Heart left ventricle (tissue), 16 donors: ENCODE measurements around the gene AKNA. TPM values are rescaled to one million over a fixed set of nuclear protein-coding genes. Genes with fewer than 3 reads are reported as not detected.
"Not testable (repeated sequence)": the region's sequence is repeated elsewhere in the genome, so short reads cannot be mapped to it uniquely, and the experiment has no call there.

ENCODE experiments used
- ATAC-seq, 4 donors: fragments of 200-7000 bp; cut with Tn5 transposase; one replicate each; pipeline ENCODE4 v1.9.1; 2020 to 2022; ENCODE audit warnings: moderate library complexity in 4 of 4, mild to moderate bottlenecking in 3 of 4, moderate number of reproducible peaks in 1 of 4
- DNase-seq, 5 donors: peaks; one replicate each; pipeline ENCODE4 v3.0.0-alpha.2; 2020
- H3K27ac ChIP-seq, 12 donors: fragments of 200-600 bp; sonication (generic) in 4 of 12; one replicate each; pipeline versions ENCODE4 v1.5.0 to v1.8.0; 2016 to 2022; ENCODE audit warnings: mild to moderate bottlenecking in 2 of 12
- H3K27me3 ChIP-seq, 9 donors: fragments of 200-600 bp; sonication (generic) in 2 of 9; one replicate each; pipeline versions ENCODE4 v1.5.1 to v1.8.0; 2016 to 2022; ENCODE audit warnings: mild to moderate bottlenecking in 3 of 9
- H3K36me3 ChIP-seq, 9 donors: fragments of 200-600 bp; sonication (generic) in 2 of 9; one replicate each; pipeline versions ENCODE4 v1.5.0 to v1.8.0; 2018 to 2022; ENCODE audit warnings: mild to moderate bottlenecking in 2 of 9
- H3K4me1 ChIP-seq, 12 donors: fragments of 200-600 bp; sonication (generic) in 4 of 12; one replicate each; pipeline versions ENCODE4 v1.5.0 to v1.8.0; 2016 to 2022; ENCODE audit warnings: mild to moderate bottlenecking in 3 of 12
- H3K4me3 ChIP-seq, 12 donors: fragments of 200-600 bp; sonication (generic) in 4 of 12; one replicate each; pipeline versions ENCODE4 v1.5.0 to v1.8.0; 2017 to 2022; ENCODE audit warnings: mild to moderate bottlenecking in 9 of 12, moderate library complexity in 4 of 12
- H3K9me3 ChIP-seq, 12 donors: fragments of 200-600 bp; sonication (generic) in 4 of 12; one replicate each; pipeline versions ENCODE4 v1.5.0 to v1.8.0; 2016 to 2022; ENCODE audit warnings: mild to moderate bottlenecking in 1 of 12
- POLR2A ChIP-seq, 2 donors: fragments of 450-650 bp; IDR thresholded peaks; one replicate each; pipeline ENCODE4 v1.6.1; 2017; ENCODE audit warnings: antibody characterized with exemption in 2 of 2, mild to moderate bottlenecking in 2 of 2, moderate library complexity in 2 of 2
- WGBS, 4 donors: extraction: QIAGEN DNeasy Blood & Tissue Kit in 2 of 4; methylation state at CpG; one replicate each; pipeline versions ENCODE4 v1.1.5 to v1.1.7; 2013 to 2018; 5-methylcytosine and 5-hydroxymethylcytosine counted together
- intact Hi-C, 10 donors: fragments of 100-400 bp; cut with DNase I; formaldehyde crosslinking; loops; one replicate each; pipeline versions ENCODE4 v1.11.1 to v1.14.2; 2022
- polyA plus RNA-seq, 2 donors: library from polyadenylated mRNA; stranded (reverse); fragments of 200-250 nt; gene quantifications; one replicate each; pipeline ENCODE4 v1.2.3, GENCODE V29; 2013
- total RNA-seq, 9 donors: library from RNA; depleted of rRNA in 2 of 9; stranded (reverse); fragments of >200 nt in 2 of 9; fragmentation: NEBNext Ultra II Directional in 3 of 9; extraction: Animal tissue kit (Norgen Biotek cat#: 25700) in 3 of 9; gene quantifications; one replicate each; pipeline versions ENCODE4 v1.1.0 to v1.2.4, GENCODE V29; 2016 to 2023
- TF ChIP-seq, protein P1 (sequence below), 12 donors: fragments of 200-600 bp; sonication (generic) in 4 of 12; IDR thresholded peaks; one replicate each; pipeline versions ENCODE4 v1.5.0 to v1.8.0; 2018 to 2022; ENCODE audit warnings: antibody characterized with exemption in 12 of 12, mild to moderate bottlenecking in 5 of 12
- donor health status: ischemic (EF 13 %, LVEDD 7.1; RV severe dilation, severe dysfunction).
- donor health status: healthy with polysubstance abuse.
- donor health status: DM: no; HTN: yes; CAD: no.
- donor health status: DM: no; HTN: no; CAD: no.
- donor health status: ischemic (EF 25% LVEDD 6.9; RV normal size, moderate dysfunction).
- donor health status: ischemic (EF 25% LVEDD 5.7; RV mildly dilated, moderate dysfunction).
- donor health status: healthy.
- donor health status: DM: yes; HTN: yes; CAD: no.
- donor health status: ischemic (EF 35%, LVEDD 5.7; RV mildly dilated, moderate dysfunction).
- donor health status: nonischemic (EF 11% LVEDD 7.7; RV severe dilation, severe dysfunction).
- donor health status: DM: yes; HTN: yes; CAD: no.
- donor health status: PGD.
- donor health status: ischemic (EF 29% LVEDD 5.4; RV normal size, mild dysfunction).
- donor health status: nonischemic (EF 23%, LVEDD 6.1; RV moderate dilation, normal function).

AKNA gene
- total and polyA plus RNA-seq, 11 donors: 2.5 to 30.8 (median 4.4) TPM

GRCh38 chr9:114324492-114324891, 63.3 kb downstream of the AKNA start:
- Histone ChIP-seq H3K36me3 (no peaks in the 10 kb centered on the region), H3K4me1 (no peaks in the 10 kb centered on the region), H3K9me3 (no peaks in the 10 kb centered on the region), H3K4me3 (no peak overlapping the region), H3K27ac (no peak overlapping the region), H3K27me3 (peaks cover 0 to 10% (median 3%) of the 10 kb centered on the region in 9 donors)
- WGBS, 4 donors: 88 to 92% (median 90%) methylated on average over 8 of the region's 8 CpGs
- no peak for ATAC-seq
- intact Hi-C loops: no loop called here
- TF ChIP-seq, protein P1, sequence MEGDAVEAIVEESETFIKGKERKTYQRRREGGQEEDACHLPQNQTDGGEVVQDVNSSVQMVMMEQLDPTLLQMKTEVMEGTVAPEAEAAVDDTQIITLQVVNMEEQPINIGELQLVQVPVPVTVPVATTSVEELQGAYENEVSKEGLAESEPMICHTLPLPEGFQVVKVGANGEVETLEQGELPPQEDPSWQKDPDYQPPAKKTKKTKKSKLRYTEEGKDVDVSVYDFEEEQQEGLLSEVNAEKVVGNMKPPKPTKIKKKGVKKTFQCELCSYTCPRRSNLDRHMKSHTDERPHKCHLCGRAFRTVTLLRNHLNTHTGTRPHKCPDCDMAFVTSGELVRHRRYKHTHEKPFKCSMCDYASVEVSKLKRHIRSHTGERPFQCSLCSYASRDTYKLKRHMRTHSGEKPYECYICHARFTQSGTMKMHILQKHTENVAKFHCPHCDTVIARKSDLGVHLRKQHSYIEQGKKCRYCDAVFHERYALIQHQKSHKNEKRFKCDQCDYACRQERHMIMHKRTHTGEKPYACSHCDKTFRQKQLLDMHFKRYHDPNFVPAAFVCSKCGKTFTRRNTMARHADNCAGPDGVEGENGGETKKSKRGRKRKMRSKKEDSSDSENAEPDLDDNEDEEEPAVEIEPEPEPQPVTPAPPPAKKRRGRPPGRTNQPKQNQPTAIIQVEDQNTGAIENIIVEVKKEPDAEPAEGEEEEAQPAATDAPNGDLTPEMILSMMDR (IDR thresholded peaks at IDR 0.05): no peak
- TF ChIP-seq POLR2A (IDR thresholded peaks at IDR 0.05): no peak
- no peak for DNase-seq

DNA sequence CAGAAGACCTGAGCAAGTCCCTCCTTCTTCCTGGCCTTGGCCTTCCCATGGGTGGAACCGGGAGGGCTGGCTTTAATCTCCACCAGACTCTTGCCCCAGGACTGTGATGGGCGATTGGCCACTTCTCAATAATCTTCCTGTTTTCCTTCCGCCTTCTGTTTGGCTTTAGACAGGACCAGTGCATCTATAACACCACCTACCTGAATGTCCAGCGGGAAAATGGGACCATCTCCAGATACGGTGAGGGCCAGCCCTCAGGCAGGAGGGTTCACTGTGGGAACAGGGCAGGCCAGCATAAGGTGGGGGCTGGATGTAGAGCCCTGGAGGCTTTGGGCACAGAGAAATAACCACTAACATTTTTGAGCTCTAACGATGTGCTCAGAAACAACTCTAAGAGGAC, 63.9 kb downstream of the AKNA start:
- intact Hi-C loops, H3K4me1 ChIP-seq, H3K9me3 ChIP-seq, H3K4me3 ChIP-seq, H3K36me3 ChIP-seq, ATAC-seq, H3K27ac ChIP-seq, DNase-seq: not testable (repeated sequence)
- H3K27me3 ChIP-seq: peaks cover 0 to 10% (median 3%) of the 10 kb centered on the region in 9 donors
- 55 to 73% (median 67%) methylated on average over 6 of the region's 6 CpGs for WGBS, 4 donors

- H3K9me3 ChIP-seq, intact Hi-C loops, DNase-seq, H3K4me1 ChIP-seq, H3K27me3 ChIP-seq, H3K27ac ChIP-seq, H3K4me3 ChIP-seq, H3K36me3 ChIP-seq: not testable (repeated sequence)
- WGBS, 4 donors: 73 to 89% (median 80%) methylated on average over 3 to 5 of the region's 15 CpGs
- peak; percentile 9 to 33 (median 24) for ATAC-seq
Measured at GRCh38 chr9:114322831-114323531, 64.8 kb downstream of the AKNA start, which contains the start of gene ORM1. Gene ORM1, plus strand, starts transcription at chr9:114323098. Its CDS starts 36 bp downstream, at chr9:114323134.

DNA sequence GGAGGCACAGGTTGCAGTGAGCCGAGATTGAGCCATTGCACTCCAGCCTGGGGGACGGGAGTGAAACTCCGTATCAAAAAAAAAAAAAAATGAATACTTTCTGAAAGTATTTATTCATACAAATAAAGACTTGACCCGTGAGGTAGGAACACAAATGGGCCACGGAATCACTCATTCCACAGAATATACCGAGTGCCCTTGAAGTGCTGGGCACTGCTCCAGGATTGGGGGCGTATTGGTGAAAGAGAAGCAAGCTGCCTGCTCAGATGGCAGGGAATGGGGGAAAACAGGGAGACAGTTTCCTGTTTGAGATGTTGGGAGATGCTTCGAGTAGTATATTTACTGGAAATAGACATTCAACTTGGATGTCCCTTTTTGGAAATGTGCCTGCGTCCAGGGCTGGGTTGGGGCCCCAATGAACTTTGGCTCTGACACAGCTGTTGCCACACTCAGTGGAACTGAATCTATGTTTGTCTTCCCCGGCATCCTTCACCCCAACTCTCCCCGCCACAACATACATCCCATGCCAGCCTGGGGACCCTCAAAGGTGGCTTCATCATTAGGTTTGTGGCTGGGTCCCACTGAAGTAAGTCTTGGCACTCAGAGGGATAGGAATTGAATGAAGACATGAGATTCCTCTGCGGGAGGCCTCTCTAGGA, 65.5 kb downstream of the AKNA start:
- H3K4me1 ChIP-seq, ATAC-seq, H3K36me3 ChIP-seq, intact Hi-C loops, H3K4me3 ChIP-seq, H3K9me3 ChIP-seq, H3K27me3 ChIP-seq, H3K27ac ChIP-seq, DNase-seq: not testable (repeated sequence)
- 76 to 80% (median 77%) methylated on average over 11 to 12 of the region's 12 CpGs for WGBS, 4 donors

DNA sequence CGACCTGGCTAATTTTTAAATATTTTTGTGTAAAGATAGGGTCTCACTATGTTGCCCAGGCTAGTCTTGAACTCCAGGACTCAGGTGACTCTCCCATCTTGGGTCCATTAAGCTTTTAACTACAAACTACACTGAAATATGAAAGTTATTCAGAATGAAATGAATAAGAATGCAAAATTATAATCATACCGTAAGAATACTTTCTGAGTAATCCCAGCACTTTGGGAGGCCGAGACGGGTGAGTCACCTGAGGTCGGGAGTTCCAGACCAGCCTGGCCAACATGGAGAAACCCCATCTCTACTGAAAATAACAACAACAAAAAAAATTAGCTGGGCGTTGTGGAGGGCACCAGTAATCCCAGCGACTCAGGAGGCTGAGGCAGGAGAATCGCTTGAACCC, 66.0 kb downstream of the AKNA start:
- Histone ChIP-seq H3K4me3 (no peak overlapping the region), H3K27ac (no peak overlapping the region), H3K9me3 (no peaks in the 10 kb centered on the region), H3K27me3 (peaks cover 0 to 7% (median 0%) of the 10 kb centered on the region in 9 donors), H3K36me3 (no peaks in the 10 kb centered on the region), H3K4me1 (no peaks in the 10 kb centered on the region)
- no peak for ATAC-seq
- 81 to 92% (median 82%) methylated on average over 8 of the region's 8 CpGs for WGBS, 4 donors
- no peak for DNase-seq
- TF ChIP-seq POLR2A (IDR thresholded peaks at IDR 0.05): no peak
- TF ChIP-seq, protein P1 (IDR thresholded peaks at IDR 0.05): no peak
- intact Hi-C loops: no loop called here

GRCh38 chr9:114320710-114321109, 67.1 kb downstream of the AKNA start:
- H3K4me3 ChIP-seq, DNase-seq, H3K9me3 ChIP-seq, ATAC-seq, H3K4me1 ChIP-seq, intact Hi-C loops, H3K36me3 ChIP-seq, H3K27me3 ChIP-seq, H3K27ac ChIP-seq: not testable (repeated sequence)
- WGBS, 4 donors: 92 to 96% (median 94%) methylated on average over 7 of the region's 7 CpGs
